Measurements from ENCODE around the gene UROS.

Gene UROS

DNA sequence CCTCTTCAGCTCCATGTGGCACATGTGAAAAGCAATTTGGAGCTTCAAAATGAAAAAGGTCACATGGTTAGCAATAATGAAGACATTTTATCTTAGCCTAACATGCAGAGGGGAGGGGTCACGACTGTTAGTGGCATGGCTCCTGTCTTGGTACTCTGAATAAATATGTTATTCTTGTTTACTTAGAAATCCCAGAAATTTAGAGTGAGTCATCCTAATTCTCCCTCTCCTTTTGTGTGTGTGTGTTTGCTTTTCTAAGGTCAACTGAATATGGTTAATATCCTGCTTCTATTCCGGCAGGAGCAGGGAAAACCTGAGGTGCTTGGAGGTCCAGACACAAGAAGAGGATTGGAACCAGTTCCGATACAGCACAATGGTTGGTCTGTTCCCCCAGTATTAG is 17.9 kb upstream of the UROS start:
- no peaks in the 10 kb centered on the region for H3K9me3 ChIP-seq (ENCODE audit: insufficient read depth, low read length)
- no peak overlapping the region for H3K4me2 ChIP-seq (ENCODE audit: low read length)
- no peaks in the 10 kb centered on the region for H3K27me3 ChIP-seq (ENCODE audit: low read depth, low read length)
- H3K4me1 ChIP-seq (ENCODE audit: low read length): no peaks in the 10 kb centered on the region
- TF ChIP-seq EZH2phosphoT487 (IDR thresholded peaks at IDR 0.05; ENCODE audit: low read depth): no peak
- TF ChIP-seq, protein P1, sequence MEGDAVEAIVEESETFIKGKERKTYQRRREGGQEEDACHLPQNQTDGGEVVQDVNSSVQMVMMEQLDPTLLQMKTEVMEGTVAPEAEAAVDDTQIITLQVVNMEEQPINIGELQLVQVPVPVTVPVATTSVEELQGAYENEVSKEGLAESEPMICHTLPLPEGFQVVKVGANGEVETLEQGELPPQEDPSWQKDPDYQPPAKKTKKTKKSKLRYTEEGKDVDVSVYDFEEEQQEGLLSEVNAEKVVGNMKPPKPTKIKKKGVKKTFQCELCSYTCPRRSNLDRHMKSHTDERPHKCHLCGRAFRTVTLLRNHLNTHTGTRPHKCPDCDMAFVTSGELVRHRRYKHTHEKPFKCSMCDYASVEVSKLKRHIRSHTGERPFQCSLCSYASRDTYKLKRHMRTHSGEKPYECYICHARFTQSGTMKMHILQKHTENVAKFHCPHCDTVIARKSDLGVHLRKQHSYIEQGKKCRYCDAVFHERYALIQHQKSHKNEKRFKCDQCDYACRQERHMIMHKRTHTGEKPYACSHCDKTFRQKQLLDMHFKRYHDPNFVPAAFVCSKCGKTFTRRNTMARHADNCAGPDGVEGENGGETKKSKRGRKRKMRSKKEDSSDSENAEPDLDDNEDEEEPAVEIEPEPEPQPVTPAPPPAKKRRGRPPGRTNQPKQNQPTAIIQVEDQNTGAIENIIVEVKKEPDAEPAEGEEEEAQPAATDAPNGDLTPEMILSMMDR (IDR thresholded peaks at IDR 0.05; ENCODE audit: low read depth, low read length): no peak
- H3K27ac ChIP-seq (ENCODE audit: low read length): no peak overlapping the region
- no peaks in the 10 kb centered on the region for H3K79me2 ChIP-seq (ENCODE audit: low read length)
- H3K36me3 ChIP-seq (replicated peaks; ENCODE audit: low read depth, low read length): peaks cover 12% of the 10 kb centered on the region
- no peak overlapping the region for H3K4me3 ChIP-seq (ENCODE audit: low read length)
- no peak overlapping the region for H2AFZ ChIP-seq (ENCODE audit: low read depth, low read length)
- H4K20me1 ChIP-seq (ENCODE audit: insufficient read depth, low read length): no peaks in the 10 kb centered on the region
- no peak overlapping the region for H3K9ac ChIP-seq (ENCODE audit: low read length)

DNA sequence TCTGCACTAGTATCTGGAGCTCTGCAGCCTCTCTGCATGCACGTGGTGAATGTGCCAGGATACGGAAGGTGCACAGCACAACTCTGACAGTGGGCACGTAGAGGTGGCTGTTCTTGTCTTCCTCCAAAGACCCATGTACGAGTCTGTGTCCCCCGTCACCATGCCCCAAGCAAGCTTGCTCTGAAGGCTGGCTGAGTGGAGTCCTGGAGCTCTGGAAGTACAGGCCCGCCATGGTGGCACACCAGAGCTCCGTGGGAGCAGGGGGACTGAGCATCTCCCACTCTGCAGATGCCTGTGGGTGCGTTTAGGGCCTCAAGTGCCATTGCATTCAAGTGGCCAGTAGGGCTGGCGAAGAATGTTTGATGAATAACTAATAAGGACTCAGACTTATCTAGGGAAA is 17.3 kb upstream of the UROS start:
- TF ChIP-seq EZH2phosphoT487 (IDR thresholded peaks at IDR 0.05; ENCODE audit: low read depth): no peak
- TF ChIP-seq, protein P1 (IDR thresholded peaks at IDR 0.05; ENCODE audit: low read depth, low read length): no peak
- no peaks in the 10 kb centered on the region for H3K79me2 ChIP-seq (ENCODE audit: low read length)
- peaks cover 12% of the 10 kb centered on the region for H3K36me3 ChIP-seq (replicated peaks; ENCODE audit: low read depth, low read length)
- no peaks in the 10 kb centered on the region for H3K4me1 ChIP-seq (ENCODE audit: low read length)
- no peaks in the 10 kb centered on the region for H3K27me3 ChIP-seq (ENCODE audit: low read depth, low read length)
- H2AFZ ChIP-seq (ENCODE audit: low read depth, low read length): no peak overlapping the region
- H3K4me3 ChIP-seq (ENCODE audit: low read length): no peak overlapping the region
- H3K9ac ChIP-seq (ENCODE audit: low read length): no peak overlapping the region
- H3K27ac ChIP-seq (ENCODE audit: low read length): no peak overlapping the region
- no peak overlapping the region for H3K4me2 ChIP-seq (ENCODE audit: low read length)
- no peaks in the 10 kb centered on the region for H3K9me3 ChIP-seq (ENCODE audit: insufficient read depth, low read length)
- no peaks in the 10 kb centered on the region for H4K20me1 ChIP-seq (ENCODE audit: insufficient read depth, low read length)

DNA sequence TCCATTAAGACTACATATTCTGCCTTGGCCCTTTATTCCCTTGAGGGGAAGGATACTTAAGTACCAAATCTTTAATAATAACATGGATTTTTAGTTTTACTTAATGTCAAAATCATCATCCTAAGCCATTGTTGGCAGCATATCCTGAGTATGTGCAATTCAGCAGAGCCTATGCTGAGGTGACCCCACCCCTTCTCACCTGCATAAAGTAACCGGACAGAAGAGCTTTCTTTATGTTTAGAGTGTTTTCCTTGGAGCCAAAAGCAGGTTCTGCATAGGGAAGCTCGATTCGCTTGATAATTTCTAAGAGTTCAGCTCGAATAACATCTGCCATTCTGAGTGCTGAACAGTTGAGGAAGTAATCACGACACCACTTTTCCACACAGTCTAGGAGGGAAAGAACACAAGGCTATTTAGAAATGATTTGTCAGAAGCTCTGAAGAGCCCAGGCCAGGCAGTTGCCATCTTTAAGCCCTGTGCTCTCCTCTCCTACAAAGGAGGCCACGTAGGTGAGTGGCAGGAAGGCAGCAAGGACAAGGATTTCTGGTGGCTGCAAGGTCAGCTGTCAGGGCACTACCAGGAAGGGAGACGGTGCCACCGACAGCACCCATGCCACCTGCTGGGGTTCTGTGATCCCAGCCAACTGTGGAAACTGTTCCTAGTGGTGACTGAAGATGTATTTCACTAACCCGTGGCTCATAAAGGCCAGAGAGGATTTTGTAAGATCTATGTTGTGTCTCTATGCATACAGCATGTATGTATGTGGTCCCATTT is 15.9 kb upstream of the UROS start:
- Histone ChIP-seq H3K4me1 (ENCODE audit: low read length) (no peaks in the 10 kb centered on the region), H3K27me3 (ENCODE audit: low read depth, low read length) (no peaks in the 10 kb centered on the region), H3K9me3 (ENCODE audit: insufficient read depth, low read length) (no peaks in the 10 kb centered on the region), H4K20me1 (ENCODE audit: insufficient read depth, low read length) (no peaks in the 10 kb centered on the region), H3K36me3 (replicated peaks; ENCODE audit: low read depth, low read length) (peaks cover 14% of the 10 kb centered on the region), H3K27ac (ENCODE audit: low read length) (no peak overlapping the region), H2AFZ (ENCODE audit: low read depth, low read length) (no peak overlapping the region), H3K9ac (ENCODE audit: low read length) (no peak overlapping the region), H3K79me2 (ENCODE audit: low read length) (no peaks in the 10 kb centered on the region), H3K4me2 (ENCODE audit: low read length) (no peak overlapping the region), H3K4me3 (ENCODE audit: low read length) (no peak overlapping the region)
- TF ChIP-seq EZH2phosphoT487 (IDR thresholded peaks at IDR 0.05; ENCODE audit: low read depth): no peak
- TF ChIP-seq, protein P1 (IDR thresholded peaks at IDR 0.05; ENCODE audit: low read depth, low read length): no peak

DNA sequence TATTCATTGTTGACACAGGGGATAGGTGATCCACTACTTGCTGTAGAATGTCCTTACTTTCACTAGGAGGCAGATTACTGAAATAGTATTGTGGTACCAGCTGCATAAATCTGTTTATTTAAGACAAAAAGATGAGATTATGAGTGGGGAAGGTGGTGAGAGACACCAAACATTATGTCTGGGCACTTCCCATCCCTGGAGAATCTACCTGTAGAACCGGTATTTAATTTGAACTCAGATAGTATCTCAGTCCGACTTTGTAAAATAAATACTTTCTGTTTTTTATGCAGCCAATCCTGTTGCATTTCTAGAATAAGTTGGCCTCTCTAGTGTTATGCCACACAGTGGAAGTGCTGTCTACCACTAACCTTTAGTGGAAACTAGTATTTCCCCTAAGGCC is 13.7 kb upstream of the UROS start:
- H3K4me1 ChIP-seq (ENCODE audit: low read length): no peaks in the 10 kb centered on the region
- H3K9me3 ChIP-seq (ENCODE audit: insufficient read depth, low read length): no peaks in the 10 kb centered on the region
- no peak overlapping the region for H3K4me3 ChIP-seq (ENCODE audit: low read length)
- H3K27me3 ChIP-seq (ENCODE audit: low read depth, low read length): no peaks in the 10 kb centered on the region
- no peaks in the 10 kb centered on the region for H4K20me1 ChIP-seq (ENCODE audit: insufficient read depth, low read length)
- no peak overlapping the region for H3K27ac ChIP-seq (ENCODE audit: low read length)
- TF ChIP-seq, protein P1 (IDR thresholded peaks at IDR 0.05; ENCODE audit: low read depth, low read length): no peak
- no peak for TF ChIP-seq EZH2phosphoT487 (IDR thresholded peaks at IDR 0.05; ENCODE audit: low read depth)
- H3K79me2 ChIP-seq (ENCODE audit: low read length): no peaks in the 10 kb centered on the region
- H3K4me2 ChIP-seq (ENCODE audit: low read length): no peak overlapping the region
- no peak overlapping the region for H2AFZ ChIP-seq (ENCODE audit: low read depth, low read length)
- no peak overlapping the region for H3K9ac ChIP-seq (ENCODE audit: low read length)
- H3K36me3 ChIP-seq (replicated peaks; ENCODE audit: low read depth, low read length): peaks cover 20% of the 10 kb centered on the region

All from OCI-LY3 (cell line).